Tibial nerve (tissue), 4 donors: ENCODE results near the gene ZNF496. TPM values are rescaled to one million over a fixed set of nuclear protein-coding genes. Genes with fewer than 3 reads are reported as not detected.
"Not testable (repeated sequence)": the region's sequence is repeated elsewhere in the genome, so short reads cannot be mapped to it uniquely, and the experiment has no call there.

Experiments used
- DNase-seq, 2 donors: peaks; one replicate each; pipeline ENCODE4 v3.0.0-alpha.2; 2019; ENCODE audit warnings: low spot score in 2 of 2
- H3K27ac ChIP-seq, 4 donors: fragments of 200-600 bp; sonication (generic) in 3 of 4; one replicate each; pipeline ENCODE4 v1.5.1; 2017 to 2019; ENCODE audit warnings: mild to moderate bottlenecking in 1 of 4
- H3K27me3 ChIP-seq, 2 donors: fragments of 200-600 bp; sonication (generic) in 1 of 2; one replicate each; pipeline versions ENCODE4 v1.5.1 to v1.6.0; 2017 to 2019
- H3K36me3 ChIP-seq, 3 donors: fragments of 200-600 bp; sonication (generic); one replicate each; pipeline ENCODE4 v1.5.1; 2018 to 2019
- H3K4me1 ChIP-seq, 4 donors: fragments of 200-600 bp; sonication (generic) in 3 of 4; one replicate each; pipeline ENCODE4 v1.5.1; 2017 to 2019
- H3K4me3 ChIP-seq, 4 donors: fragments of 200-600 bp; sonication (generic) in 3 of 4; one replicate each; pipeline ENCODE4 v1.5.1; 2017 to 2019; ENCODE audit warnings: mild to moderate bottlenecking in 1 of 4, moderate library complexity in 1 of 4
- H3K9me3 ChIP-seq, 4 donors: fragments of 200-600 bp; sonication (generic) in 3 of 4; one replicate each; pipeline ENCODE4 v1.5.1; 2017 to 2019
- EP300 ChIP-seq, 2 donors: sonication (generic); formaldehyde crosslinking; IDR thresholded peaks; one replicate each; pipeline ENCODE4 v1.6.1; 2017; ENCODE audit warnings: antibody characterized with exemption in 2 of 2, mild to moderate bottlenecking in 1 of 2
- POLR2A ChIP-seq, 2 donors: fragments of 450-650 bp; IDR thresholded peaks; one replicate each; pipeline ENCODE4 v1.6.1; 2017; ENCODE audit warnings: antibody characterized with exemption in 2 of 2, mild to moderate bottlenecking in 2 of 2, moderate library complexity in 2 of 2
- WGBS, 2 donors: methylation state at CpG; one replicate each; pipeline ENCODE4 v1.1.5; 2018; 5-methylcytosine and 5-hydroxymethylcytosine counted together
- total RNA-seq, 4 donors: library from RNA; depleted of rRNA; stranded (reverse); fragments of >200 nt; gene quantifications; one replicate each; pipeline ENCODE4 v1.1.0, GENCODE V29; 2016
- TF ChIP-seq, protein P1 (sequence below), 5 experiments: fragments of 200-600 bp in 3 of 5; fragments of 450-650 bp in 2 of 5; sonication (generic) in 3 of 5; IDR thresholded peaks; one replicate each; pipeline ENCODE4 v1.5.1; 2016 to 2019; ENCODE audit warnings: antibody characterized with exemption in 5 of 5, mild to moderate bottlenecking in 3 of 5, moderate library complexity in 2 of 5

The ZNF496 gene
- total RNA-seq, 4 donors from 2014 or later: 37.5 to 60.6 (median 51.6) TPM

DNA sequence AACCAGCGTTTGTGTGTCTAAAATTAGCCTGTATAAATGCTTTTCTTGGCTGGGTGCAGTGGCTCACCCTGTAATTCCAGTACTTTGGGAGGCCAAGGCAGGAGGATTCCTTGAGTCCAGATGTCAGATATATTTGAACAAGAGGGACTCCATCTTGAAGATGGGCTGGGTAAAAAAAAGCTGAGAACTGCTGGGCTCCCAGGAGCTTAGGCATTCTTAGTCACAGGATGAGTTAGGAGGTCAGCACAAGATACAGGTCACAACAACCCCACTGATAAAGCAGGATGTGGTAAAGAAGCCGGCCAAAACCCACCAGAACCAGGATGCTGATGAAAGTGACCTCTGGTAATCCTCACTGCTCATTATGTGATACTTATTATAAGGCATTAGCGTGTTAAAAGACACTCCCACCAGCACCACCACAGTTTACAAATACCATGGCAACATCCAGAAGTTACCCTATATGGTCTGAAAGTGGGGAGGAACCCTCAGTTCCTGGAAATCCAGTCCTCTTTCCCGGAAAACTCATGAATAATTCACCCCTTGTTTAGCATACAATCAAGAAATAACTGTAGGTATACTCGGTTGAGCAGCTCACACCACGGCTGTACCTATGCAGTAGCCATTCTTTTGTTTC lies 36.2 kb upstream of the ZNF496 start:
- TF ChIP-seq POLR2A (IDR thresholded peaks at IDR 0.05) (no peak), EP300 (IDR thresholded peaks at IDR 0.05) (no peak)
- TF ChIP-seq, protein P1, sequence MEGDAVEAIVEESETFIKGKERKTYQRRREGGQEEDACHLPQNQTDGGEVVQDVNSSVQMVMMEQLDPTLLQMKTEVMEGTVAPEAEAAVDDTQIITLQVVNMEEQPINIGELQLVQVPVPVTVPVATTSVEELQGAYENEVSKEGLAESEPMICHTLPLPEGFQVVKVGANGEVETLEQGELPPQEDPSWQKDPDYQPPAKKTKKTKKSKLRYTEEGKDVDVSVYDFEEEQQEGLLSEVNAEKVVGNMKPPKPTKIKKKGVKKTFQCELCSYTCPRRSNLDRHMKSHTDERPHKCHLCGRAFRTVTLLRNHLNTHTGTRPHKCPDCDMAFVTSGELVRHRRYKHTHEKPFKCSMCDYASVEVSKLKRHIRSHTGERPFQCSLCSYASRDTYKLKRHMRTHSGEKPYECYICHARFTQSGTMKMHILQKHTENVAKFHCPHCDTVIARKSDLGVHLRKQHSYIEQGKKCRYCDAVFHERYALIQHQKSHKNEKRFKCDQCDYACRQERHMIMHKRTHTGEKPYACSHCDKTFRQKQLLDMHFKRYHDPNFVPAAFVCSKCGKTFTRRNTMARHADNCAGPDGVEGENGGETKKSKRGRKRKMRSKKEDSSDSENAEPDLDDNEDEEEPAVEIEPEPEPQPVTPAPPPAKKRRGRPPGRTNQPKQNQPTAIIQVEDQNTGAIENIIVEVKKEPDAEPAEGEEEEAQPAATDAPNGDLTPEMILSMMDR (IDR thresholded peaks at IDR 0.05): no peak
- no peaks in the 10 kb centered on the region for H3K9me3 ChIP-seq
- H3K27ac ChIP-seq: no peak overlapping the region
- no peaks in the 10 kb centered on the region for H3K36me3 ChIP-seq
- H3K27me3 ChIP-seq: no peaks in the 10 kb centered on the region
- no peak for DNase-seq
- H3K4me1 ChIP-seq: peaks cover 0 to 12% (median 4%) of the 10 kb centered on the region in 4 donors
- WGBS, 2 donors: 51 to 52% methylated on average over 6 of the region's 6 CpGs
- H3K4me3 ChIP-seq: no peak overlapping the region

DNA sequence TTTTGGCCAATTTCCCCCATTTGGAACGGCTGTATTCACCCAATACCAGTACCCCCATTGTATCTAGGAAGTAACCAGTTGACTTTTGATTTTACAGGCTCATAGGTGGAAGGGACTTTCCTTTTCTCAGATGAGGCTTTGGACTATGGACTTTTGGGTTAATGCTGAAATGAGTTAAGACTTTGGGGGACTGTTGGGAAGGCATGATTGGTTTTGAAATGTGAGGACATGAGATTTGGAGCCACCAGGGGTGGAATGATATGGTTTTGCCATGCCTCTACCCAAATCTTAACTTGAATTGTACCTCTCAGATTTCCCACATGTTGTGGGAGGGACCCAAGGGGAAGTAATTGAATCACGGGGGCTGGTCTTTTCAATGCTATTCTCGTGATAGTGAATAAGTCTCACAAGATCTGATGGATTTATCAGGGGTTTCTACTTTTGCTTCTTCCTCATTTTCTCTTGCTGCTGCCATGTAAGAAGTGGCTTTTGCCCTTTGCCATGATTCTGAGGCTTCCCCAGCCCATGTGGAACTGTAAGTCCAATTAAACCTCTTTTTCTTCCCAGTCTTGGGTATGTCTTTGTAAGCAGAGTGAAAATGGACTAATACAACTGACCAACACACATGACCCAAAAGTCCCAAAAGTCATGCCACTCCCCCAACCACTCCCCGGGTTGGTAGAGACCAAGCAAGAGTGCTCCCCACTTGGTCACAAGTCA lies 35.4 kb upstream of the ZNF496 start:
- Histone ChIP-seq H3K4me3 (no peak overlapping the region), H3K27me3 (no peaks in the 10 kb centered on the region), H3K4me1 (peaks cover 0 to 6% (median under 1%) of the 10 kb centered on the region in 4 donors), H3K9me3 (no peaks in the 10 kb centered on the region), H3K36me3 (no peaks in the 10 kb centered on the region), H3K27ac (no peak overlapping the region)
- WGBS, 2 donors: 75 to 76% methylated on average over 4 of the region's 4 CpGs
- no peak for DNase-seq
- no peak for TF ChIP-seq EP300 (IDR thresholded peaks at IDR 0.05)

- not testable (repeated sequence) for H3K9me3 ChIP-seq, H3K4me3 ChIP-seq, H3K36me3 ChIP-seq, H3K27ac ChIP-seq, DNase-seq, H3K27me3 ChIP-seq, H3K4me1 ChIP-seq
- WGBS, 2 donors: 100% methylated on average over 1 of the region's 1 CpG
These were observed 34.7 kb upstream of the ZNF496 start for GRCh38 chr1:247366345-247366744.

- H3K36me3 ChIP-seq: no peaks in the 10 kb centered on the region
- H3K4me3 ChIP-seq: no peak overlapping the region
- no peak overlapping the region for H3K27ac ChIP-seq
- no peaks in the 10 kb centered on the region for H3K9me3 ChIP-seq
- H3K4me1 ChIP-seq: peaks cover 0 to 23% (median 5%) of the 10 kb centered on the region in 4 donors
- 90 to 91% methylated on average over 7 of the region's 7 CpGs for WGBS, 2 donors
- TF ChIP-seq POLR2A (IDR thresholded peaks at IDR 0.05) (no peak), EP300 (IDR thresholded peaks at IDR 0.05) (no peak)
- TF ChIP-seq, protein P1 (IDR thresholded peaks at IDR 0.05): no peak
- no peak for DNase-seq
- no peaks in the 10 kb centered on the region for H3K27me3 ChIP-seq
These were observed 33.4 kb upstream of the ZNF496 start for GRCh38 chr1:247365023-247365422.

DNA sequence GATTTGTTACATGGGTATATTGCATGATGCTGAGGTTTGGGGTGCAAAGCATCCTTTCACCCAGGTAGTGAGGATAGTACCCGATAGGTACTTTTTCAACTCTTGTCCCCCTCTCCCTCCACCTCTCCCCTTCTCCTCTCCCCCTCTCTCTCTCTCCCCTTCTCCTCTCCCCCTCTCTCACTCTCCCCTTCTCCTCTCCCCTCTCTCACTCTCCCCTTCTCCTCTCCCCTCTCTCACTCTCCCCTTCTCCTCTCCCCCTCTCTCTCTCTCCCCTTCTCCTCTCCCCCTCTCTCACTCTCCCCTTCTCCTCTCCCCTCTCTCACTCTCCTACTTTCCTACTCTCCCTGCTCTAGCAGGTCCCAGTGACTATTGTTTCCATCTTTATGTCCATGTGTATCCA lies 31.3 kb upstream of the ZNF496 start:
- not testable (repeated sequence) for H3K36me3 ChIP-seq, H3K27me3 ChIP-seq, H3K27ac ChIP-seq, H3K9me3 ChIP-seq, DNase-seq, H3K4me3 ChIP-seq
- peaks cover 0 to 37% (median 6%) of the 10 kb centered on the region in 4 donors for H3K4me1 ChIP-seq
- WGBS, 2 donors: 88 to 100% methylated on average over 1 of the region's 1 CpG

- no peak for DNase-seq
These were observed 30.5 kb upstream of the ZNF496 start for GRCh38 chr1:247362153-247362552.

More at GRCh38 chr1:247362153-247362552, 30.5 kb upstream of the ZNF496 start:
- TF ChIP-seq, protein P1 (IDR thresholded peaks at IDR 0.05): no peak
- TF ChIP-seq POLR2A (IDR thresholded peaks at IDR 0.05): no peak
- no peak for TF ChIP-seq EP300 (IDR thresholded peaks at IDR 0.05)
- 86 to 89% methylated on average over 5 of the region's 5 CpGs for WGBS, 2 donors
- Histone ChIP-seq H3K27me3 (no peaks in the 10 kb centered on the region), H3K27ac (peak overlapping the region in 2 of 4 donors; percentile 4 to 96), H3K4me1 (peaks cover 0 to 39% (median 8%) of the 10 kb centered on the region in 4 donors), H3K36me3 (no peaks in the 10 kb centered on the region), H3K4me3 (no peak overlapping the region), H3K9me3 (no peaks in the 10 kb centered on the region)
